NCI-H1930 (cell line): ENCODE results near the gene OCSTAMP.

Source experiments
- DNase-seq, 2 experiments: peaks; one replicate each; lab custom pipeline; 2025; lab: John Stamatoyannopoulos, UW

OCSTAMP gene

GRCh38 chr20:46553926-46554325 is 3.5 kb upstream of the OCSTAMP start:
- DNase-seq = no peak

- no peak for DNase-seq
Measured at GRCh38 chr20:46552460-46553420, 2.3 kb upstream of the OCSTAMP start.

GRCh38 chr20:46551522-46552381 is 1.3 kb upstream of the OCSTAMP start:
- no peak for DNase-seq

- DNase-seq = no peak
Measured at GRCh38 chr20:46549188-46549972, 1.1 kb downstream of the OCSTAMP start.

GRCh38 chr20:46548688-46549087 is 1.8 kb downstream of the OCSTAMP start:
- no peak for DNase-seq

GRCh38 chr20:46547995-46548394 is 2.5 kb downstream of the OCSTAMP start:
- DNase-seq = no peak

GRCh38 chr20:46546936-46547335 is 3.5 kb downstream of the OCSTAMP start:
- no peak for DNase-seq

- no peak for DNase-seq
Measured at GRCh38 chr20:46546298-46546697, 4.2 kb downstream of the OCSTAMP start.

- no peak for DNase-seq
Measured at GRCh38 chr20:46545827-46546138, 4.7 kb downstream of the OCSTAMP start.

GRCh38 chr20:46545077-46545826 is 5.2 kb downstream of the OCSTAMP start:
- DNase-seq = no peak

GRCh38 chr20:46544576-46544975 is 5.9 kb downstream of the OCSTAMP start:
- no peak for DNase-seq

- no peak for DNase-seq
Measured at GRCh38 chr20:46543959-46544358, 6.5 kb downstream of the OCSTAMP start.

GRCh38 chr20:46543033-46543432 is 7.4 kb downstream of the OCSTAMP start:
- no peak for DNase-seq

GRCh38 chr20:46541229-46541935 is 9.1 kb downstream of the OCSTAMP start:
- DNase-seq = no peak

GRCh38 chr20:46539113-46539512 is 11.3 kb downstream of the OCSTAMP start:
- no peak for DNase-seq

- no peak for DNase-seq
Measured at GRCh38 chr20:46530640-46531039, 19.8 kb downstream of the OCSTAMP start.

- no peak for DNase-seq
Measured at GRCh38 chr20:46523696-46524328, 26.6 kb downstream of the OCSTAMP start.

GRCh38 chr20:46523108-46523507 is 27.3 kb downstream of the OCSTAMP start:
- DNase-seq = no peak

GRCh38 chr20:46520976-46521579 is 29.4 kb downstream of the OCSTAMP start:
- peak in 1 of 2 experiments; percentile 27 for DNase-seq

GRCh38 chr20:46520540-46520939 is 29.9 kb downstream of the OCSTAMP start:
- DNase-seq = no peak
